Motor neuron (in vitro differentiated cells): ENCODE data around the gene MYLK. TPM values are rescaled to one million over a fixed set of nuclear protein-coding genes. Genes with fewer than 3 reads are reported as not detected.

ENCODE experiments used
- ATAC-seq, 8 experiments: fragments of 200-7000 bp; cut with Tn5 transposase; replicated peaks in 6 of 8; 2 replicates each; pipeline ENCODE4 v1.8.0; 2021; ENCODE audit warnings: mild to moderate bottlenecking in 8 of 8, moderate library complexity in 8 of 8
- H3K27ac ChIP-seq, 2 donors: fragments of 250-450 bp; sonication (Bioruptor Pico); 2 replicates each; pipeline ENCODE4 v1.9.0; 2021; ENCODE audit warnings: antibody characterized with exemption in 2 of 2, mild to moderate bottlenecking in 2 of 2, moderate library complexity in 1 of 2
- H3K4me1 ChIP-seq, 2 donors: fragments of 250-450 bp; sonication (Bioruptor Pico); replicated peaks in 1 of 2; 2 replicates each; pipeline ENCODE4 v1.6.1; 2021; ENCODE audit warnings: antibody characterized with exemption in 2 of 2, mild to moderate bottlenecking in 2 of 2, moderate library complexity in 1 of 2
- H3K4me3 ChIP-seq, 5 donors: fragments of 250-450 bp; sonication (Bioruptor Pico); 2 replicates each; pipeline ENCODE4 v1.9.0; 2021; ENCODE audit warnings: antibody characterized with exemption in 5 of 5, mild to moderate bottlenecking in 5 of 5, moderate library complexity in 4 of 5
- WGBS, 10 experiments: fragments of 450-650 bp; shearing (Covaris generic); methylation state at CpG; one replicate each; pipeline ENCODE4 v1.0.0; 2022; 5-methylcytosine and 5-hydroxymethylcytosine counted together
- in situ Hi-C, 9 experiments: fragments of 400-800 bp; cut with MboI; loops; one replicate each; pipeline ENCODE4 v1.15.0; 2021; ENCODE audit warnings: low sequenced_read_pairs in 9 of 9, low pct_unique_long_range_greater_than_20kb in 2 of 9; ENCODE audit not compliant: unreplicated experiment in 9 of 9
- total RNA-seq, 8 experiments: library from RNA; unstranded; fragments of 300-600 nt; gene quantifications; 2 replicates each; pipeline versions ENCODE4 v1.2.3 to v1.2.4, GENCODE V29; 2022

MYLK gene
- total RNA-seq, 8 experiments from 2014 or later = 1.8 to 18.7 (median 6.1) TPM

DNA sequence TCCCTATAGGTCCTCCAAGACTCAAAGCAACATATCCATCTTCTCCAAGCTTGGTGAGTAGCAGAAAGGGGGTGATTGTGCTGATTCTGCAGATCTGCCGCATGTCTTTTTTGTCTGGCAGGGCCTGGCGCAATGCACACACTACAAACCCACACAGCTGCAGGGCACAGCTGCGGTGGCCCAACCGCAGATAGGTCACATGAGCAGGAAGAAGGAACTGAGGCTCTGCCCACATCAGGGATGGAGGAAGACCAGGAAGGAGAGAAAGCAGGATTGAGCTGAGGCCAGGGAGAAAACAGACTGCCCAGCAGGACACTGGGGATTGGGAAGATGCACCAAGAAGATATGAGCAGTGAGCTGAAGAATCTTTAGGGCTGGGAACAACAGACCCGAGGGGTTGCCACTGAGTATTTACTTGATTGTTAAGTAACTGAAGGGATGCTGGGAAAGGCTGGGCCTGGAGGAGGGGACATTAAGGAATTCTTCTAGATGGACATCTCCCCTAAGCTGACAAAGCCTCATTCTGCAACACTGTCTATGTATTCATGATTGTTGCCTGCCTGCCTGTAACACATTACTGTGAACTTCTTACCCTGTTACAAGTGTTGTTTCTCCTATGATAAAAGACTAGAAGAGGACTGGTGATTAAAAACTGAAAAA is 126.7 kb downstream of the MYLK start:
- peak in 2 of 8 experiments; percentile 31 to 42 for ATAC-seq
- in situ Hi-C loops = no loop called here
- 0 to 84% (median 28%) methylated on average over 1 to 3 of the region's 5 CpGs; no CpG with 5 or more reads in 3 of the 10 experiments for WGBS, 10 experiments
- Histone ChIP-seq H3K27ac (no peak overlapping the region), H3K4me1 (peaks cover 0 to 7% of the 10 kb centered on the region in 2 donors), H3K4me3 (no peak overlapping the region)

DNA sequence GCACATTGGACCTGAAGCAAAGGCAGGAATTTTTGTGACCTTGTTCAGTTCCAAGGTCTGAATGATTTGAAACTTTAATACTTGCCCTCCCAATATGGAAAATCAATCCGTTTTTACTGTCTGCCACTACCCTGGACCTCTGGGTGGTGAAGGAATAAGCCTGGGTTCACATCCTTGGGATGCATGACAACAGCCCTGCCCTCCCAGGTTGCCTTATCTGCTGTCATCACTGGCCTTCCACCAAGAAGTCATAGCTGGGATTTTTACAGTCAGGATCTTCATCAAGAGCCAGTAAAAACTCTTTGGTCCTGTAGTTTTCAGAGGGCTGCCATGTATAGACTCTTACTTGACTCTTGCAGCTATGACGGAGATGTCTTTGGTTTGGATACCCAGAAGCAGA is 128.6 kb downstream of the MYLK start:
- H3K4me3 ChIP-seq = no peak overlapping the region
- WGBS, 10 experiments = 10 to 83% (median 57%) methylated on average over 1 to 2 of the region's 2 CpGs; no CpG with 5 or more reads in 5 of the 10 experiments
- no peak overlapping the region for H3K27ac ChIP-seq
- ATAC-seq = no peak
- in situ Hi-C loops = no loop called here
- peaks cover 0 to 7% of the 10 kb centered on the region in 2 donors for H3K4me1 ChIP-seq

DNA sequence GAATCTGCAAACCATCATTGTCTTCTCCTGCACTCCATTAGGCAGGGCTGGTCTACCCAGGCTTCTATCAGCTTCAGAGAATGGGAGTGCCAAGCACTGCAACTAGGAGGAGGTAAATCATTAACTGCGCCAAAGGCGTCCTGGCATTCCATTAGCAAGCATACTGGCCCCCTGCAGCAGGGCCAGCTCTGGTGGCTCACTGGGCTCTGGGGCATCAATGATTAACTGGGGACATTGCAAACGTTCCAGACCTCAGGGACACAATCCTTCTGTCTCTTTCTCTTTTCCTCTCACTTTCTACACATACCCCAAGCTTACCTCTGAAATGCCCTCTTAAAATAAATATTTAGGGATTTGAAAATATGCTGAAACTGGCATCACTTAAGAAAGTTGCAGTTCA is 129.0 kb downstream of the MYLK start:
- in situ Hi-C loops = no loop called here
- H3K27ac ChIP-seq = no peak overlapping the region
- WGBS, 10 experiments = 17 to 56% (median 42%) methylated on average over 1 to 2 of the region's 3 CpGs; no CpG with 5 or more reads in 4 of the 10 experiments
- ATAC-seq = peak in 1 of 8 experiments; percentile 45
- H3K4me1 ChIP-seq = peaks cover 0 to 7% of the 10 kb centered on the region in 2 donors
- no peak overlapping the region for H3K4me3 ChIP-seq

DNA sequence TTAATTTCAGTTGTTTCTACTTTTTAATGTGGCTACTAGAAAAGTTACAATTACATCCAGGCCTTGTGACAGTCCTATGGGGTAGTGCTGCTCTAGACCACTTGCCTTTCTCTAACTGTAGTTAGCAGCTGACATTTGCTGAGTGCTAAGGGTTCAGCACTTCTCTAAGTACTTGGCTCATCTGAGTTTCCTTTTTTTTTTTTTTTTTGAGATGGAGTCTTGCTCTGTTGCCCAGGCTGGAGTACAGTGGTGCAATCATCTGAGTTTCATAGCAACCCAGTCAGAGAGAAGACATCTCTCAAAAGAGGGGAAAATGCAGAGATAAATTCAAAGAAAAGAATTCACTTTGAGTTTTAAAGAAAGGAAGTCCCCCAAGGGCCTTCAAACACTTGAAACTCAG is 130.8 kb downstream of the MYLK start:
- in situ Hi-C loops = no loop called here
- ATAC-seq = no peak
- Histone ChIP-seq H3K27ac (no peak overlapping the region), H3K4me1 (peaks cover 0 to 6% of the 10 kb centered on the region in 2 donors), H3K4me3 (no peak overlapping the region)

DNA sequence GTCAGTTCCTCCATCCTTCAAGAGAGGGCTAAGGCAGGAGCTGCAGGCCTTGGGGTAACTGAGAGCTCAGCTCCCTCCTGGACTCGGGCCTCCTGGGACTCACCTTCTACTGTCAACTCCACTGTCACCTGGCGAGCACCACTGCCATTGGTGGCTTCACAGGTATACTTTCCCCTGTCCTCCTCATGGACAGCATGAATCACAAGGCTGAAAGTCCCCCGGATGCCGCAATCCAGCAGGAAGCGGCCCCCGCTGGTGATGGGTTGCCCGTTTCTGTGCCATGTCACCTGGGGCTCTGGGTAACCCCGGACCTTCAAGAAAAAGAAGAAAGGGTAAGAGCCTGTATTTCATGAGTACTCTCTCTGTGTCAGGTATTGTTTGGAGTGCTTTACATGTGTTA is 131.9 kb downstream of the MYLK start:
- WGBS, 10 experiments = 93 to 100% (median 100%) methylated on average over 1 to 5 of the region's 8 CpGs; no CpG with 5 or more reads in 7 of the 10 experiments
- peaks cover 0 to 3% of the 10 kb centered on the region in 2 donors for H3K4me1 ChIP-seq
- no peak overlapping the region for H3K27ac ChIP-seq
- in situ Hi-C loops = no loop called here
- H3K4me3 ChIP-seq = no peak overlapping the region
- no peak for ATAC-seq

DNA sequence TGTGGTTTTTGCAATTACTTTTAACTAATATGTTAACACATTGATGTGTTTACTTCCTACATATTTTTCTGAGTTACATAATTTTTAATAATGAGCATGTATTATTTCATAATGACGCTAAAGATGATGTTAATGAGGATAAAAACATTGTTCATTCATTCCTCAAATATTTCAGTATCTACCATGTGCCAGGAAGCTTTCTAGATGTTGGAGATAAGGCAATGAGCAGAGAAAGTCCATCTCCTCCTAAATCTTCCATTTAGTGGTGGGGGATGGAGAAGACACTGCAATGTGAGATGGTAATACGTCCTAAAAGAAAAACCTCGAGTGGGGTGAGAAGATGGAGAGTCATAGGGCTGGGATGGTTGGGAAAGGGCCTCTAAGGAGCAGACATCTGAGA is 132.7 kb downstream of the MYLK start:
- H3K4me3 ChIP-seq = no peak overlapping the region
- 6 to 100% (median 87%) methylated on average over 1 to 3 of the region's 3 CpGs; no CpG with 5 or more reads in 1 of the 10 experiments for WGBS, 10 experiments
- ATAC-seq = no peak
- H3K4me1 ChIP-seq = peaks cover 0 to 3% of the 10 kb centered on the region in 2 donors
- in situ Hi-C loops = no loop called here
- no peak overlapping the region for H3K27ac ChIP-seq

DNA sequence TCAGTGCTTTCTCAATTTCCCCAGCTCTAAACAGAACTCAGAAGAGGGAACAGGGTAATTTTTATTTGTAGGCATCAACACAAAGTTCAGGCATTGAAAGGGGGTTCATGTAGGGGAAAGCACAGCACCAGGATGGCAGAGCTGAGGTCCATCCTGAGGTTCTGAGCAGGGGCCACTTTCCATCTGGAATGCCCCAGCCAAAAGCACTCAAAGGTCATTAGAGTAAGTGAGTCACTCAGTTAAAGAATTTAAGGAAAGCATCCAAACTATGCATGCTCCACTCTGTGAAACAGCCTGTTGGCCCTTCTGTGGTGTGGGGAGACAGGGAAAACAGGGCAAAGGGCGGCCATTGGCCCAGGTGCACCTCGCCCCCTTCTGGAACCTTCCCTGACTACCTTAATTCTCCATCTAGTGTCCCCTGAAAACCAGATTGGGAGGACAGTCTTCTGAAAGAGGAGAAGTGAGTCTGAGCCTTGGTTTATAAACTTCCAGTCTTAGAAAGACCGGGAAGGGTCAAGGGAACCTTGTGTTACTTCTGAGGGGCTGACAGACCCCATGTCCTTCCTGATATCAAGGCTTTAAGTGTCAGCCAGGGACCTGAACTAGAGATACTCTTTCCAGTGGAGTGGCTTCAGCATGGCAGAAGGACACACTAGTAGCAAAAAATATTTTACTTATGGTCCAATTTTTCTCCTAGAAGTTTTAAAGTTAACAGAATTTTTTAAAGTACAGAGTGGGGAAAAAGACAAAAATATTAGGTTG is 133.3 kb downstream of the MYLK start:
- H3K4me3 ChIP-seq = no peak overlapping the region
- no peak overlapping the region for H3K27ac ChIP-seq
- ATAC-seq = peak in 3 of 8 experiments; percentile 43 to 85 (median 83)
- in situ Hi-C loops = no loop called here
- 71 to 100% (median 87%) methylated on average over 1 to 2 of the region's 3 CpGs; no CpG with 5 or more reads in 4 of the 10 experiments for WGBS, 10 experiments
- peaks cover 0 to 3% of the 10 kb centered on the region in 2 donors for H3K4me1 ChIP-seq

DNA sequence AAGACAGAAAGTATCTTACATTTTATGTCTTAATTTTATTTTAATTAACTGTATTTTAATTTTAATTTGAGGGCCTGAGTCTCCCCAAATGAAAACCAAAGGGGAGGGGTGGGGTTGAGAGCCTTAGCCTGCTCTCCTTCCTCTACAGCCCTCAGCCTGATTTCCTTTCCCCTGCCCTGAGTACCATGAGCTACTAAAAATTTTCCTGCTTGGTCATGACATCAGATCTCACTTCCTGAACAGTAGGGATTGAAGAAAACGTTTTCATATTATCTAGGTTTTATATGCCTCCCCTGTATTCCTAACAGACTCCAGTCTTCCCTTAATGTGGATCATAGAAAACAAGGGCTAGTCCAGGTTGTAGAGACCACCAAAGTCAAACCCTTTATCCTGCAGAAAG is 133.9 kb downstream of the MYLK start:
- Histone ChIP-seq H3K4me3 (no peak overlapping the region), H3K4me1 (peaks cover 0 to 3% of the 10 kb centered on the region in 2 donors), H3K27ac (no peak overlapping the region)
- in situ Hi-C loops = no loop called here
- peak in 1 of 8 experiments; percentile 18 for ATAC-seq
- WGBS, 10 experiments = 0 to 86% (median 26%) methylated on average over 1 of the region's 1 CpG; no CpG with 5 or more reads in 4 of the 10 experiments

DNA sequence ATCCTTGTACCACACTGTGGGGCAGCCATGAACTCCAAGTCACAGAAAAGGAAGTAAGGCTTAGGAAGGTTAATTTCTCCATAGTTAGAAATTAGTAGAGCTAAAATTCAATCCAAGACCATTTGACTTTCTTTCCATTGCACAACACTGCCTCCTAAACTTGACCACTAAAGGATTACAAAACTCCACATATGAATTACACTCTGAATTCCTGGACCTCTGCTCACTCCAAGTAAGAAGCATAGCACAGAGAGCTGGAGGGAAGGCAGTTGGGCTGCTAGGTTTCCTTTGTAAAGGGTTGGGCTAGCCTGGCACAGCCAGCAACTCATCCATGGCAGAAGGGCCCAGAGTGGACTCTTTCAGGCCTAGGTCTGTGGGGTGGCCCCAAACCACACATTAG is 134.4 kb downstream of the MYLK start:
- Histone ChIP-seq H3K4me3 (no peak overlapping the region), H3K4me1 (no peaks in the 10 kb centered on the region), H3K27ac (no peak overlapping the region)
- in situ Hi-C loops = no loop called here
- peak in 2 of 8 experiments; percentile 50 to 66 for ATAC-seq

DNA sequence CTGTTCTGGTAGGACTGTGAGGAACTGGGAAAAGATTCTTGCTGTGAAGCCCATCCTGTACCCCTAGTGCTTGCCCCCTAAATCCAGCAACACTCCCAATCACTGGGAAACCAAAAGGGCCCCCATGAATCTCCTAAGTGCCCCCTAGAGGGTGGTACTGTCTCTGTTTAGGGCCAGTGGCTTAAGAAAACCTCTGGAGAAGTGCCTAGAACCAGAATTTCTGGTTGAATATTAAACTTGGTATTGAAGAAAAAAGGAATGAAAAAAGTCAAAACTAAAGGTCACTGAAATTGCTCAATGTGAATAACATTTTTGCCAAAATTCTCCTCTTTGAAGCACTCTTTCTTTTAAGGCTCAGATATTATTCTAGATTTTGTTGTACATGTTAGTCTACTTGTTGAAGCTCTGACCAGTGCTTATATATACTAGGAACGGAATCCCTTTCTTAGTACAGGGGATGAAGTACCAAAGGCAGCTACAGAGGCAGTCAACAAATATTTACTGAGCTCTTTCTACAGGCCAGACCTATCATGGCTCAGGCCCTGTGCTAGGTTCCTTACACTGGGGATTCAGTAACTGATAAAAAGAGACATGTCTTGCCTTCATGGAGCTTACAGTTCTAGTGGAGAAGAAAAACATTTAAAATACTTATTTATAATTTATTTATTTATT is 138.8 kb downstream of the MYLK start:
- no peak overlapping the region for H3K4me3 ChIP-seq
- H3K4me1 ChIP-seq = no peaks in the 10 kb centered on the region
- 50 to 100% (median 86%) methylated on average over 1 of the region's 1 CpG; no CpG with 5 or more reads in 3 of the 10 experiments for WGBS, 10 experiments
- no peak overlapping the region for H3K27ac ChIP-seq
- no peak for ATAC-seq
- in situ Hi-C loops = no loop called here

DNA sequence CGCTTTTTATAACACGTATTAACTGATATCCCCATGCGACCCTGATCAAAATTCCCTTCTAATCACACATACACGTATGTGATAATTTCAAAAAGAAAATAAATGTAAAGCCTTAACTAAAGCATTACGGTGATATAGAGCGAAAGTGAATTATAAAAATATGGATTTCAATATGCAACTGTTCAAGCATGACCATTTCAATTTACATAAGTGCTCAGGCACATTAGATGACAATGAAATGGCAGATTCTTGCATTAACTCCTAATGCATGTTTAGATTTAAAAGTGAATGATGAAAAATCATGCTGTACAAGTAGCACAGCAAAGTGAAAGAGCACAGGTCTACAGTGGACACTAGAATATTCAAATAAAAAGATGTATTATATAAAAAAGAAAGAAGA is 140.1 kb downstream of the MYLK start:
- Histone ChIP-seq H3K27ac (no peak overlapping the region), H3K4me3 (no peak overlapping the region), H3K4me1 (no peaks in the 10 kb centered on the region)
- ATAC-seq = peak in 2 of 8 experiments; percentile 63 to 67
- in situ Hi-C loops = no loop called here
- 42 to 100% (median 88%) methylated on average over 2 to 6 of the region's 6 CpGs for WGBS, 10 experiments

DNA sequence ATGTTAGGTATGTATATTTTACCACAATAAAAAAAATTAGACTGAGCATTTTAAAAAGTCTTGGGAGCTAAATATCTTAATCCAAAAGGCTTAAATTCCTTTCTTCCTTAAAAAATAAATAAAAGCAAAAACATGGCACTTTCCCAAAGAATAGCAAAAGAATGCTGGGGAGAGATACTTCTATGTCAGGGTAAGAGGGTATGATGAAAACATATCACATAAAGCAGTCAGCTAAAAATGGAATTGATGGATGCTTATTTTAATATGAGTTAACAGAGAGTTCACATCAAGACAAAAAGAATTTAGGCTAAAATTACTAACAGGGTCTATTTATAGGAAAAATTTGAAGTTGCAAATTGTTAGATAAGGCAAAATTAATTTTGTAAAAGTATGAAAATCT is 141.0 kb downstream of the MYLK start:
- ATAC-seq = no peak
- Histone ChIP-seq H3K4me1 (no peaks in the 10 kb centered on the region), H3K27ac (no peak overlapping the region), H3K4me3 (no peak overlapping the region)
- in situ Hi-C loops = no loop called here

DNA sequence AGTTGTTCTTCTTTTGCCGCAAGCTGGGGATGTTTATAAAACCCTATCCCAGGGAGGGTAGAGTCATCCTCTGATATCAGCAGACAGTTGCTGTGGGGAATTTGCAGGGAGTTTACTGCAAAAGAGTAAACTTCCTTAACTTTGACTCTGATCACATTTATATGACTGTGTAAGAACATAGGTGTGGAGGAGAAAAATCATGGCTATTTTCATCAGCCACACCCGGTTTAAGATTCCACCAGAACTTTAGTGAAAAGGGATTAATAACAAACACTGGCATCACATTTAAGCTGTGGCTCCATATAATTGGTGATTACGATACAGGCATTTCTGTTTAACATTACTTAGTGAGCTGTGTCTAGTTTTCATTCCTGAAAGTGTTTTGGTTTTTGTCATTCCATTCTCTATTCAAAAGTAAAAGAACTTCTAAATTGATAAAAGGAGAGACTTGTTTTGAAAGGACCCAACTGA is 143.1 kb downstream of the MYLK start:
- no peak overlapping the region for H3K4me3 ChIP-seq
- peak in 1 of 8 experiments; percentile 19 for ATAC-seq
- no peak overlapping the region for H3K27ac ChIP-seq
- 40 to 100% (median 87%) methylated on average over 1 to 3 of the region's 3 CpGs for WGBS, 10 experiments
- in situ Hi-C loops = no loop called here
- H3K4me1 ChIP-seq = no peaks in the 10 kb centered on the region
